GM12875 (cell line): ENCODE measurements around the gene KRTAP3-1.

Experiments
- H3K4me3 ChIP-seq: one replicate; pipeline ENCODE4 v1.5.1; 2011; ENCODE audit warnings: low read depth, low read length, control low read depth
- CTCF ChIP-seq: IDR thresholded peaks from 2 replicates; pipeline ENCODE4 v1.5.1; 2011; ENCODE audit warnings: low read depth, mild to moderate bottlenecking, control low read depth, inconsistent platforms, low read length, moderate library complexity, borderline replicate concordance; ENCODE audit not compliant: insufficient read depth

Gene KRTAP3-1

GRCh38 chr17:40986920-40987319, 22.0 kb downstream of the KRTAP3-1 start:
- TF ChIP-seq CTCF: no peak

GRCh38 chr17:40984226-40984625, 24.7 kb downstream of the KRTAP3-1 start, which contains the start of gene KRT40:
KRT40 (minus strand) TSS chr17:40984326; CDS start chr17:40984273, 53 bp downstream.
- H3K4me3 ChIP-seq: no peak within 1 kb of the TSS
- TF ChIP-seq CTCF: no peak

More at GRCh38 chr17:40986920-40987319, 22.0 kb downstream of the KRTAP3-1 start:
- H3K4me3 ChIP-seq: no peak overlapping the region

GRCh38 chr17:40981115-40981514, 27.8 kb downstream of the KRTAP3-1 start:
- TF ChIP-seq CTCF: no peak
- no peak overlapping the region for H3K4me3 ChIP-seq

- no peak for TF ChIP-seq CTCF
Observed at GRCh38 chr17:40980596-40980995, 28.3 kb downstream of the KRTAP3-1 start.

GRCh38 chr17:40980117-40980516, 28.8 kb downstream of the KRTAP3-1 start:
- no peak for TF ChIP-seq CTCF
- no peak overlapping the region for H3K4me3 ChIP-seq

More at GRCh38 chr17:40980596-40980995, 28.3 kb downstream of the KRTAP3-1 start:
- H3K4me3 ChIP-seq: no peak overlapping the region

GRCh38 chr17:40978575-40979151, 30.3 kb downstream of the KRTAP3-1 start:
- TF ChIP-seq CTCF: no peak

GRCh38 chr17:40975516-40975915, 33.4 kb downstream of the KRTAP3-1 start:
- no peak for TF ChIP-seq CTCF
- no peak overlapping the region for H3K4me3 ChIP-seq

More at GRCh38 chr17:40978575-40979151, 30.3 kb downstream of the KRTAP3-1 start:
- H3K4me3 ChIP-seq: no peak overlapping the region
